CD4-positive, alpha-beta T cell treated with Interferon gamma for 1 hour (primary cell): Measurements from ENCODE around the gene ZBTB24.
A peak's percentile ranks its signal among the peaks of the same experiment; 100 is the strongest.
"Not testable (repeated sequence)": the region's sequence is repeated elsewhere in the genome, so short reads cannot be mapped to it uniquely, and the experiment has no call there.

ENCODE experiments used
- DNase-seq: peaks from one replicate; pipeline ENCODE4 v3.0.0-alpha.2; 2020

The ZBTB24 gene

GRCh38 chr6:109467696-109468095 is 15.3 kb downstream of the ZBTB24 start:
- DNase-seq: no peak

GRCh38 chr6:109466212-109466923 is 16.7 kb downstream of the ZBTB24 start:
- no peak for DNase-seq

- DNase-seq: no peak
Observed at GRCh38 chr6:109465772-109466171, 17.2 kb downstream of the ZBTB24 start.

- DNase-seq: no peak
Observed at GRCh38 chr6:109461733-109462526, 21.1 kb downstream of the ZBTB24 start.

- DNase-seq: not testable (repeated sequence)
Observed at GRCh38 chr6:109461205-109461604, 21.8 kb downstream of the ZBTB24 start.

GRCh38 chr6:109460161-109460829 is 22.7 kb downstream of the ZBTB24 start:
- no peak for DNase-seq

- DNase-seq: peak; percentile 59
Observed at GRCh38 chr6:109458774-109459531, 24.1 kb downstream of the ZBTB24 start.

- no peak for DNase-seq
Observed at GRCh38 chr6:109457562-109457996, 25.4 kb downstream of the ZBTB24 start.

- DNase-seq: no peak
Observed at GRCh38 chr6:109456710-109457561, 26.1 kb downstream of the ZBTB24 start.

GRCh38 chr6:109456111-109456583 is 26.9 kb downstream of the ZBTB24 start:
- DNase-seq: no peak

- DNase-seq: peak; percentile 82
Observed at GRCh38 chr6:109455437-109456110, 27.4 kb downstream of the ZBTB24 start, which contains the start of gene MICAL1. Gene MICAL1, minus strand, starts transcription at chr6:109455772. Its CDS starts 1,576 bp downstream, at chr6:109454196.

- peak; percentile 86 for DNase-seq
Observed at GRCh38 chr6:109454496-109455436, 28.3 kb downstream of the ZBTB24 start.

GRCh38 chr6:109453594-109454495 is 29.2 kb downstream of the ZBTB24 start:
- no peak for DNase-seq

GRCh38 chr6:109453156-109453555 is 29.9 kb downstream of the ZBTB24 start:
- DNase-seq: no peak

GRCh38 chr6:109452181-109452580 is 30.8 kb downstream of the ZBTB24 start:
- DNase-seq: no peak

- no peak for DNase-seq
Observed at GRCh38 chr6:109451376-109451775, 31.6 kb downstream of the ZBTB24 start.

- DNase-seq: no peak
Observed at GRCh38 chr6:109450801-109451200, 32.2 kb downstream of the ZBTB24 start.

- DNase-seq: no peak
Observed at GRCh38 chr6:109449795-109450673, 33.0 kb downstream of the ZBTB24 start.
